ENCODE results near the gene PRKN.

- TF ChIP-seq CTCF (IDR thresholded peaks at IDR 0.05; ENCODE audit: low read length) (no peak), EZH2 (IDR thresholded peaks at IDR 0.05; ENCODE audit: borderline replicate concordance, low read length) (no peak)
Measured at GRCh38 chr6:162026031-162026430, 701.5 kb downstream of the PRKN start.

All from OCI-LY1 (cell line).